ENCODE results near the gene TEAD4. TPM values are rescaled to one million over a fixed set of nuclear protein-coding genes. Genes with fewer than 3 reads are reported as not detected.
A peak's percentile ranks its signal among the peaks of the same experiment; 100 is the strongest.
"Not testable (repeated sequence)": the region's sequence is repeated elsewhere in the genome, so short reads cannot be mapped to it uniquely, and the experiment has no call there.

TEAD4 gene
- total RNA-seq, 2 donors from 2014 or later, result 14.1 to 35.3 TPM

- no peak for DNase-seq (ENCODE audit: low spot score)
- intact Hi-C loops (cut with DNase I), result no loop called here
These were observed 106.1 kb downstream of the TEAD4 start for GRCh38 chr12:3065300-3065699.

GRCh38 chr12:3065846-3066245 is 106.6 kb downstream of the TEAD4 start:
- intact Hi-C loops (cut with DNase I); DNase-seq (ENCODE audit: low spot score): not testable (repeated sequence)

GRCh38 chr12:3069714-3070113 is 110.5 kb downstream of the TEAD4 start:
- intact Hi-C loops (cut with DNase I), result loop anchor here (5.0 to 10.0 kb wide), 3 partner anchors 133 to 205 kb away; no protein-coding TSS in a partner anchor
- no peak for DNase-seq (ENCODE audit: low spot score)

- intact Hi-C loops (cut with DNase I), result loop anchor here (5.0 to 10.0 kb wide), 3 partner anchors 131 to 204 kb away; no protein-coding TSS in a partner anchor
- peak; percentile 38 for DNase-seq (ENCODE audit: low spot score)
These were observed 111.9 kb downstream of the TEAD4 start for GRCh38 chr12:3071107-3071506.

- intact Hi-C loops (cut with DNase I), result loop anchor here (5.0 to 10.0 kb wide), 3 partner anchors 131 to 203 kb away; no protein-coding TSS in a partner anchor
- peak; percentile 79 for DNase-seq (ENCODE audit: low spot score)
These were observed 112.5 kb downstream of the TEAD4 start for GRCh38 chr12:3071710-3072109.

- intact Hi-C loops (cut with DNase I), result loop anchor here (5.0 to 10.0 kb wide), 3 partner anchors 129 to 201 kb away; no protein-coding TSS in a partner anchor
- DNase-seq (ENCODE audit: low spot score), result peak; percentile 94
These were observed 114.4 kb downstream of the TEAD4 start for GRCh38 chr12:3073438-3074250.

GRCh38 chr12:3075315-3075714 is 116.1 kb downstream of the TEAD4 start:
- intact Hi-C loops (cut with DNase I), result loop anchor here (5.0 to 10.0 kb wide), 2 partner anchors 42 to 199 kb away; no protein-coding TSS in a partner anchor
- peak; percentile 56 for DNase-seq (ENCODE audit: low spot score)

- intact Hi-C loops (cut with DNase I), result loop anchor here (5.0 to 10.0 kb wide), 2 partner anchors 40 to 198 kb away; no protein-coding TSS in a partner anchor
- peak; percentile 88 for DNase-seq (ENCODE audit: low spot score)
These were observed 117.8 kb downstream of the TEAD4 start, which contains the start of gene TSPAN9 for GRCh38 chr12:3076730-3077571. Gene TSPAN9 (plus strand): TSS chr12:3077379. CDS start chr12:3201194, 123,815 bp downstream.

GRCh38 chr12:3077572-3078081 is 118.4 kb downstream of the TEAD4 start:
- peak; percentile 80 for DNase-seq (ENCODE audit: low spot score)

GRCh38 chr12:3078086-3078820 is 119.1 kb downstream of the TEAD4 start:
- DNase-seq (ENCODE audit: low spot score), result no peak
- intact Hi-C loops (cut with DNase I), result loop anchor here (5.0 to 10.0 kb wide), 2 partner anchors 39 to 197 kb away; no protein-coding TSS in a partner anchor

More at GRCh38 chr12:3077572-3078081, 118.4 kb downstream of the TEAD4 start:
- intact Hi-C loops (cut with DNase I), result loop anchor here (5.0 to 10.0 kb wide), 2 partner anchors 40 to 197 kb away; no protein-coding TSS in a partner anchor

- intact Hi-C loops (cut with DNase I), result no loop called here
- DNase-seq (ENCODE audit: low spot score), result no peak
These were observed 121.9 kb downstream of the TEAD4 start for GRCh38 chr12:3081091-3081490.

- no peak for DNase-seq (ENCODE audit: low spot score)
- intact Hi-C loops (cut with DNase I), result no loop called here
These were observed 122.7 kb downstream of the TEAD4 start for GRCh38 chr12:3081886-3082285.

GRCh38 chr12:3083241-3083920 is 124.2 kb downstream of the TEAD4 start:
- peak; percentile 62 for DNase-seq (ENCODE audit: low spot score)
- intact Hi-C loops (cut with DNase I), result no loop called here

GRCh38 chr12:3083921-3084347 is 124.7 kb downstream of the TEAD4 start:
- peak; percentile 62 for DNase-seq (ENCODE audit: low spot score)
- intact Hi-C loops (cut with DNase I), result no loop called here

GRCh38 chr12:3084742-3085141 is 125.5 kb downstream of the TEAD4 start:
- intact Hi-C loops (cut with DNase I), result no loop called here
- DNase-seq (ENCODE audit: low spot score), result peak; percentile 68

- intact Hi-C loops (cut with DNase I), result no loop called here
- DNase-seq (ENCODE audit: low spot score), result peak; percentile 58
These were observed 126.3 kb downstream of the TEAD4 start for GRCh38 chr12:3085341-3086139.

GRCh38 chr12:3086211-3086610 is 127.0 kb downstream of the TEAD4 start:
- intact Hi-C loops (cut with DNase I), result no loop called here
- no peak for DNase-seq (ENCODE audit: low spot score)

Measured in posterior vena cava (tissue), 2 donors.